Epithelial cell of proximal tubule (primary cell): Measurements from ENCODE around the gene TCF21. TPM values are rescaled to one million over a fixed set of nuclear protein-coding genes. Genes with fewer than 3 reads are reported as not detected.
"Not testable (repeated sequence)": the region's sequence is repeated elsewhere in the genome, so short reads cannot be mapped to it uniquely, and the experiment has no call there.

ENCODE experiments used
- DNase-seq: peaks from one replicate; pipeline ENCODE4 v3.0.0-alpha.2; 2011; ENCODE audit warnings: low read depth
- H3K4me3 ChIP-seq: 2 replicates; pipeline ENCODE4 v1.5.1; 2011; ENCODE audit warnings: low read depth, mild to moderate bottlenecking, low read length
- total RNA-seq: library from RNA; depleted of rRNA; stranded (reverse); fragments of >200 nt; gene quantifications from 2 replicates; pipeline ENCODE4 v1.2.3, GENCODE V29; 2015
- TF ChIP-seq, protein P1 (sequence below): conservative IDR thresholded peaks from 2 replicates; pipeline ENCODE4 v1.5.1; 2012; ENCODE audit warnings: low read depth, mild to moderate bottlenecking, low read length

Gene TCF21
- total RNA-seq, 1 donor from 2014 or later = 0.23 TPM

DNA sequence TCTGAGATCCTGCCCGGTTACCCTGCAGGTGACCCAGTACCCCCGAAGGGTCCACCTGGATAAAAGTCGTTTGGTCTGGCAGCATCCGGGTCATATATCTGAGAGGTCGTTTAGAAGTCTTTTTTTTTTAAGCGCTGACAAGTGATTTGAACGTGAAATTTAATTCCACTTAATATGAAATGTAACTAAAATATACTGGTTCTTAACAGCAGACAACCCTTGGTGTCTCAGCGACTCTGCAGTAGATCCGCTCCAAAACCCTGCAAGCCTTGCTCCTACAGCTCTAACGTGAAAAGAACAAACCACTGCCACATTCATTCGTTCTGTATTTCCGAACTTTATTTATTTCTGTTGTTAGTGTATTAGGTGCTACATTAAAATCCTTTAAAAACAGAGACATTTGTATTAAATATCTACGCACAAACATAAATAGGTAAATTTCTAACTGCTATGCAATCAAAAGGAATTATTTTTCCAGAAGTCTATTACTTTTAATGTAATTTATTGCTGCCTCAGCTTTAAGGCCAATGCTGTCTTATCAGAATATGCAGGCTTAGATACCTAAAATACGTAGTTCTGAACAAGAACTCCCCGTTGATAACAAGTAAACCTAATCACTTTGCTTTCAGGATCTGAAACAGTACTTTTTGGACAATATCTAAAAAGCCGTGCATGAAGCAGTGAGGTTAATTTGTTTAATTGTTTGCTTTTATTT is 33.5 kb upstream of the TCF21 start:
- TF ChIP-seq, protein P1, sequence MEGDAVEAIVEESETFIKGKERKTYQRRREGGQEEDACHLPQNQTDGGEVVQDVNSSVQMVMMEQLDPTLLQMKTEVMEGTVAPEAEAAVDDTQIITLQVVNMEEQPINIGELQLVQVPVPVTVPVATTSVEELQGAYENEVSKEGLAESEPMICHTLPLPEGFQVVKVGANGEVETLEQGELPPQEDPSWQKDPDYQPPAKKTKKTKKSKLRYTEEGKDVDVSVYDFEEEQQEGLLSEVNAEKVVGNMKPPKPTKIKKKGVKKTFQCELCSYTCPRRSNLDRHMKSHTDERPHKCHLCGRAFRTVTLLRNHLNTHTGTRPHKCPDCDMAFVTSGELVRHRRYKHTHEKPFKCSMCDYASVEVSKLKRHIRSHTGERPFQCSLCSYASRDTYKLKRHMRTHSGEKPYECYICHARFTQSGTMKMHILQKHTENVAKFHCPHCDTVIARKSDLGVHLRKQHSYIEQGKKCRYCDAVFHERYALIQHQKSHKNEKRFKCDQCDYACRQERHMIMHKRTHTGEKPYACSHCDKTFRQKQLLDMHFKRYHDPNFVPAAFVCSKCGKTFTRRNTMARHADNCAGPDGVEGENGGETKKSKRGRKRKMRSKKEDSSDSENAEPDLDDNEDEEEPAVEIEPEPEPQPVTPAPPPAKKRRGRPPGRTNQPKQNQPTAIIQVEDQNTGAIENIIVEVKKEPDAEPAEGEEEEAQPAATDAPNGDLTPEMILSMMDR = no peak
- no peak for DNase-seq
- H3K4me3 ChIP-seq = no peak overlapping the region

GRCh38 chr6:133855991-133856370 is 32.9 kb upstream of the TCF21 start:
- TF ChIP-seq, protein P1 = no peak
- no peak for DNase-seq
- no peak overlapping the region for H3K4me3 ChIP-seq

- TF ChIP-seq, protein P1 = no peak
- H3K4me3 ChIP-seq = no peak overlapping the region
- DNase-seq = no peak
Measured at GRCh38 chr6:133856911-133857310, 32.0 kb upstream of the TCF21 start.

DNA sequence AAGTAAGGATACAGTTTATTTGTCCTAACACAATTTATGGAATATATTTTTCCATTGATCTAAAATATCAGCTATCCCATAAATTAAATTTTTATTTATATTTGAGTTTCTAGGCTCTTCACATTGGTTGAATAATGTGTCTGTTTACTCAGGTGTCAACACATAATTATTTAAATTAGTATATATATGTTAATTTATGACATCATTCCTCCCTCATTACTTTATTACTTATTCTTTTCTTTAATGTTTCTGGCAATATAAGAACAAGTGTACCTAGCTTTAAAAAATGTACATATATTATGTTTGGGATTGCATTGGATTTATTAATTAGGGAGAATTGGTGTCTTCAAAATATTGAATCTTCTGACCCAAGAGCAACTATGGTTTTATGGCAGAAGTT is 31.2 kb upstream of the TCF21 start:
- DNase-seq = no peak
- TF ChIP-seq, protein P1 = no peak
- no peak overlapping the region for H3K4me3 ChIP-seq

DNA sequence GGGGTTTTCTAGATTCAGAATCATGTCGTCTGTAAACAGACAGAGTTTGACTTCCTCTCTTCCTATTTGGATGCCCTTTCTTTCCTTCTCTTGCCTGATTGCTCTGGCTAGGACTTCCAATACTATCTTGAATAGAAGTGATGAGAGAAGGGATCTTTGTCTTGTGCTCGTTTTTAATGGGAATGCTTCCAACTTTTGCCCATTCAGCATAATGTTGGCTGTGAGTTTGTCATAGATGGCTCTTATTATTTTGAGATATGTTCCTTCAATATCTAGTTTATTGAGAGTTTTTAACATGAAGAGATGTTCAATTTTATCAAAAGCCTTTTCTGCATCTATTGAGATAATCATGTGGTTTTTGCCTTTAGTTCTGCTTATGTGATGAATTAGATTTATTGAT is 27.6 kb upstream of the TCF21 start:
- not testable (repeated sequence) for H3K4me3 ChIP-seq, DNase-seq

- no peak overlapping the region for H3K4me3 ChIP-seq
- no peak for DNase-seq
- TF ChIP-seq, protein P1 = no peak
Measured at GRCh38 chr6:133863228-133863627, 25.7 kb upstream of the TCF21 start.

DNA sequence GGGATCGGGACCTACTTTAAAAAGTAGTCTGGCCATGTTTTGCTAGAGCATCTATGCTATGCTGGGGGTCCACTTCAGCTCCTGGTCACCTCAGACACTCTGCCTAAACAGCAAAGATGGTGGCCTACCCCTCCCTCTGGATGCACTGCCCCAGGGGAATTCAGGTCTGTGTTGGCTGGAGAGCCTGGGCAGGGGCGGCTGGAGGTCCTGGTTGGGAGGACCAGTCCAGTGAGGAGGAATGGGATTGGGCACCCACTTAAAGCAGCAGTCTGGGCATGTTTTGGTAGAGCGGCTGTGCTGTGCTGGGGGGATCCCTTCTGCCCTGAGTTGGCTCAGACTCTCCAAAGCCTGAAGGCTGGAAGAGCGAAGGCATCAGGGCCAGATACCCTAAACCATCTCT is 23.2 kb upstream of the TCF21 start:
- DNase-seq = no peak
- H3K4me3 ChIP-seq = no peak overlapping the region
- TF ChIP-seq, protein P1 = no peak
